ENCODE results near the gene LY6G5B. TPM values are rescaled to one million over a fixed set of nuclear protein-coding genes. Genes with fewer than 3 reads are reported as not detected.

LY6G5B gene
- total and polyA plus RNA-seq, 2 experiments from 2014 or later, result 7.9 to 8.4 TPM

GRCh38 chr6:31702819-31703716, 33.3 kb downstream of the LY6G5B start, which contains the start of gene ABHD16A:
TSS of gene ABHD16A (minus strand) at chr6:31703324. CDS start at chr6:31703281, 43 bp downstream.
- Mint-ChIP-seq H3K4me1 (peaks cover 10% of the 10 kb centered on the region), H3K36me3 (ENCODE audit: low read depth) (peaks cover 4% of the 10 kb centered on the region; the same call in 2 of the 3 replicates), H3K9me3 (no peaks in the 10 kb centered on the region), H3K27ac (peak within 1 kb of the TSS; percentile 95), H3K4me3 (peak within 1 kb of the TSS; percentile 96), H3K27me3 (ENCODE audit: insufficient read depth, low read depth, poor library complexity) (peaks cover 11% of the 10 kb centered on the region)
- Histone ChIP-seq H3K27ac (ENCODE audit: low read depth) (peak within 1 kb of the TSS; percentile 89), H3K79me2 (replicated peaks; ENCODE audit: insufficient read depth) (peaks cover 14% of the 10 kb centered on the region), H3K4me1 (ENCODE audit: insufficient read depth) (peaks cover 5% of the 10 kb centered on the region; the same call in 1 of the 2 replicates), H2AFZ (peak within 1 kb of the TSS; percentile 90), H4K20me1 (replicated peaks; ENCODE audit: insufficient read depth) (peaks cover 3% of the 10 kb centered on the region; the same call in 1 of the 2 replicates), H3K27me3 (ENCODE audit: insufficient read depth) (no peaks in the 10 kb centered on the region), H3K4me2 (peak within 1 kb of the TSS; percentile 86), H3K4me3 (peak within 1 kb of the TSS; percentile 80), H3K9me2 (ENCODE audit: insufficient read depth) (no peaks in the 10 kb centered on the region), H3F3A (replicated peaks; ENCODE audit: low read depth) (peaks cover 3% of the 10 kb centered on the region; the same call in 1 of the 2 replicates), H3K36me3 (ENCODE audit: insufficient read depth) (no peaks in the 10 kb centered on the region)
- ATAC-seq (peak; percentile 95), DNase-seq (ENCODE audit: low spot score) (peak; percentile 99)
- peak; percentile 88 for TF ChIP-seq CREB1 (CRISPR knock-in tag; IDR thresholded peaks at IDR 0.05; ENCODE audit: low read depth)
- peak; percentile 85 for TF ChIP-seq POLR2AphosphoS5 (IDR thresholded peaks at IDR 0.05; ENCODE audit: low read depth)
- no peak for TF ChIP-seq EZH2 (IDR thresholded peaks at IDR 0.05; ENCODE audit: low read depth, unreplicated experiment)
- TF ChIP-seq CTCF (conservative IDR thresholded peaks at IDR 0.05; ENCODE audit: low read depth in 2 of 2), result no peak
- no peak for TF ChIP-seq REST (IDR thresholded peaks at IDR 0.05; ENCODE audit: unreplicated experiment)
- no peak for TF ChIP-seq ZNF331 (CRISPR knock-in tag; IDR thresholded peaks at IDR 0.05; ENCODE audit: low read depth)
- TF ChIP-seq STAT1 (IDR thresholded peaks at IDR 0.05; ENCODE audit: unreplicated experiment), result no peak
- TF ChIP-seq JUNB (IDR thresholded peaks at IDR 0.05; ENCODE audit: unreplicated experiment), result no peak
- no peak for TF ChIP-seq ZNF462 (CRISPR knock-in tag; IDR thresholded peaks at IDR 0.05)
- TF ChIP-seq NANOG (IDR thresholded peaks at IDR 0.05; ENCODE audit: borderline replicate concordance), result no peak
- TF ChIP-seq EZH2phosphoT487 (IDR thresholded peaks at IDR 0.05; ENCODE audit: unreplicated experiment), result no peak
- TF ChIP-seq ZNF114 (CRISPR knock-in tag; IDR thresholded peaks at IDR 0.05), result no peak
- peak; percentile 63; the same call in 1 of the 2 replicates for TF ChIP-seq ETS1 (IDR thresholded peaks at IDR 0.05)

All from GM23338 (cell line).